GM12801 (cell line): ENCODE results near the gene CHIT1.

Source experiments
- CTCF ChIP-seq: IDR thresholded peaks from one replicate; pipeline ENCODE4 v1.5.1; 2011; ENCODE audit warnings: control low read depth; ENCODE audit not compliant: insufficient read length; ENCODE audit errors: extremely low read depth

Gene CHIT1

GRCh38 chr1:203178083-203178482, 51.4 kb downstream of the CHIT1 start:
- TF ChIP-seq CTCF, result no peak

- TF ChIP-seq CTCF, result no peak
Measured at GRCh38 chr1:203177470-203178039, 51.9 kb downstream of the CHIT1 start.

- TF ChIP-seq CTCF, result no peak
Measured at GRCh38 chr1:203177036-203177405, 52.5 kb downstream of the CHIT1 start.

- no peak for TF ChIP-seq CTCF
Measured at GRCh38 chr1:203176273-203177035, 53.0 kb downstream of the CHIT1 start.

- no peak for TF ChIP-seq CTCF
Measured at GRCh38 chr1:203175827-203176241, 53.6 kb downstream of the CHIT1 start.

GRCh38 chr1:203175237-203175826, 54.1 kb downstream of the CHIT1 start, which contains the start of gene MYBPH:
Gene MYBPH (minus strand): TSS chr1:203175826. CDS start chr1:203175755, 71 bp downstream.
- no peak for TF ChIP-seq CTCF

GRCh38 chr1:203174324-203174985, 55.0 kb downstream of the CHIT1 start:
- no peak for TF ChIP-seq CTCF
